NCI-H2107 (cell line): Measurements from ENCODE around the gene IPPK.

Experiments
- DNase-seq: peaks from one replicate; lab custom pipeline; 2025; lab: John Stamatoyannopoulos, UW

Gene IPPK

GRCh38 chr9:92686954-92687353 lies 17.0 kb upstream of the IPPK start:
- no peak for DNase-seq

GRCh38 chr9:92685022-92685421 lies 15.1 kb upstream of the IPPK start:
- DNase-seq, result no peak

GRCh38 chr9:92682269-92682668 lies 12.3 kb upstream of the IPPK start:
- DNase-seq, result no peak

- no peak for DNase-seq
Measured at GRCh38 chr9:92680166-92681119, 10.5 kb upstream of the IPPK start.

GRCh38 chr9:92679413-92680165 lies 9.7 kb upstream of the IPPK start:
- no peak for DNase-seq

- no peak for DNase-seq
Measured at GRCh38 chr9:92671323-92671722, 1.4 kb upstream of the IPPK start.

- no peak for DNase-seq
Measured at GRCh38 chr9:92669527-92669889, 423 bp downstream of the IPPK start.

- no peak for DNase-seq
Measured at GRCh38 chr9:92668746-92669526, 995 bp downstream of the IPPK start.

GRCh38 chr9:92666912-92667532 lies 2.9 kb downstream of the IPPK start:
- DNase-seq, result no peak

- DNase-seq, result no peak
Measured at GRCh38 chr9:92666236-92666635, 3.7 kb downstream of the IPPK start.

- DNase-seq, result no peak
Measured at GRCh38 chr9:92665836-92666235, 4.1 kb downstream of the IPPK start.

GRCh38 chr9:92664394-92665152 lies 5.4 kb downstream of the IPPK start:
- no peak for DNase-seq

GRCh38 chr9:92663951-92664350 lies 6.0 kb downstream of the IPPK start:
- DNase-seq, result no peak

GRCh38 chr9:92663126-92663525 lies 6.8 kb downstream of the IPPK start:
- DNase-seq, result no peak

- no peak for DNase-seq
Measured at GRCh38 chr9:92661743-92662142, 8.2 kb downstream of the IPPK start.

- no peak for DNase-seq
Measured at GRCh38 chr9:92661127-92661526, 8.8 kb downstream of the IPPK start.

GRCh38 chr9:92660266-92660665 lies 9.7 kb downstream of the IPPK start:
- no peak for DNase-seq

GRCh38 chr9:92659601-92660000 lies 10.3 kb downstream of the IPPK start:
- DNase-seq, result no peak

- no peak for DNase-seq
Measured at GRCh38 chr9:92658611-92659010, 11.3 kb downstream of the IPPK start.

GRCh38 chr9:92658176-92658575 lies 11.8 kb downstream of the IPPK start:
- DNase-seq, result no peak
